Astrocyte of the cerebellum (primary cell): Measurements from ENCODE around the gene CLDN12.

Experiments
- DNase-seq: peaks from one replicate; pipeline ENCODE4 v3.0.0-alpha.2; 2011; ENCODE audit warnings: low read depth
- H3K4me3 ChIP-seq: 2 replicates; pipeline ENCODE4 v1.5.1; 2011; ENCODE audit warnings: mild to moderate bottlenecking, low read depth, low read length, moderate library complexity
- CTCF ChIP-seq: IDR thresholded peaks from 2 replicates; pipeline ENCODE4 v1.5.1; 2012; ENCODE audit warnings: low read length, low read depth, moderate library complexity, mild to moderate bottlenecking; ENCODE audit errors: missing control alignments
- in situ Hi-C: cut with HindIII; loops from 2 replicates; pipeline ENCODE4 v1.10.0; 2017; ENCODE audit warnings: low sequenced_read_pairs

CLDN12 gene

GRCh38 chr7:90425376-90425775 lies 22.1 kb downstream of the CLDN12 start:
- in situ Hi-C loops = loop anchor here (25.0 kb wide), 1 partner anchor 163 kb away; no protein-coding TSS in a partner anchor
- DNase-seq = no peak
- H3K4me3 ChIP-seq = no peak overlapping the region
- no peak for TF ChIP-seq CTCF

GRCh38 chr7:90430614-90431460 lies 27.6 kb downstream of the CLDN12 start:
- TF ChIP-seq CTCF = no peak
- in situ Hi-C loops = loop anchor here (25.0 kb wide), 1 partner anchor 169 kb away; no protein-coding TSS in a partner anchor
- no peak for DNase-seq
- H3K4me3 ChIP-seq = no peak overlapping the region

- in situ Hi-C loops = loop anchor here (25.0 kb wide), 1 partner anchor 170 kb away; no protein-coding TSS in a partner anchor
- no peak for TF ChIP-seq CTCF
- no peak overlapping the region for H3K4me3 ChIP-seq
- DNase-seq = no peak
Observed at GRCh38 chr7:90432752-90433151, 29.5 kb downstream of the CLDN12 start.

GRCh38 chr7:90433221-90433620 lies 30.0 kb downstream of the CLDN12 start:
- no peak for TF ChIP-seq CTCF
- no peak for DNase-seq
- H3K4me3 ChIP-seq = no peak overlapping the region
- in situ Hi-C loops = loop anchor here (25.0 kb wide), 1 partner anchor 171 kb away; no protein-coding TSS in a partner anchor

- TF ChIP-seq CTCF = no peak
- no peak for DNase-seq
- in situ Hi-C loops = loop anchor here (25.0 kb wide), 1 partner anchor 183 kb away; no protein-coding TSS in a partner anchor
Observed at GRCh38 chr7:90445633-90446032, 42.4 kb downstream of the CLDN12 start.

GRCh38 chr7:90446137-90446899 lies 43.1 kb downstream of the CLDN12 start:
- no peak for DNase-seq
- in situ Hi-C loops = loop anchor here (25.0 kb wide), 1 partner anchor 184 kb away; no protein-coding TSS in a partner anchor
- TF ChIP-seq CTCF = no peak

More at GRCh38 chr7:90445633-90446032, 42.4 kb downstream of the CLDN12 start:
- H3K4me3 ChIP-seq = no peak overlapping the region

More at GRCh38 chr7:90446137-90446899, 43.1 kb downstream of the CLDN12 start:
- H3K4me3 ChIP-seq = no peak overlapping the region
